Measurements from ENCODE around the gene RPL22. TPM values are rescaled to one million over a fixed set of nuclear protein-coding genes. Genes with fewer than 3 reads are reported as not detected.

RPL22 gene
- polyA plus RNA-seq, 3 donors = 624 to 731 (median 653) TPM

- no peak for DNase-seq (ENCODE audit: low read depth in 3 of 3, low spot score in 2 of 3)
Measured at GRCh38 chr1:6176779-6177178, 22.6 kb downstream of the RPL22 start.

GRCh38 chr1:6175411-6175828, 24.0 kb downstream of the RPL22 start:
- no peak for DNase-seq (ENCODE audit: low read depth in 3 of 3, low spot score in 2 of 3)

- no peak for DNase-seq (ENCODE audit: low read depth in 3 of 3, low spot score in 2 of 3)
Measured at GRCh38 chr1:6174621-6175410, 24.6 kb downstream of the RPL22 start.

- DNase-seq (ENCODE audit: low read depth in 3 of 3, low spot score in 2 of 3) = no peak
Measured at GRCh38 chr1:6172549-6172948, 26.8 kb downstream of the RPL22 start.

- DNase-seq (ENCODE audit: low read depth in 3 of 3, low spot score in 2 of 3) = no peak
Measured at GRCh38 chr1:6171548-6172124, 27.8 kb downstream of the RPL22 start.

GRCh38 chr1:6170742-6171201, 28.6 kb downstream of the RPL22 start:
- no peak for DNase-seq (ENCODE audit: low read depth in 3 of 3, low spot score in 2 of 3)

- DNase-seq (ENCODE audit: low read depth in 3 of 3, low spot score in 2 of 3) = no peak
Measured at GRCh38 chr1:6170116-6170741, 29.2 kb downstream of the RPL22 start.

GRCh38 chr1:6168947-6169586, 30.3 kb downstream of the RPL22 start:
- DNase-seq (ENCODE audit: low read depth in 3 of 3, low spot score in 2 of 3) = no peak

- DNase-seq (ENCODE audit: low read depth in 3 of 3, low spot score in 2 of 3) = no peak
Measured at GRCh38 chr1:6167391-6168303, 31.7 kb downstream of the RPL22 start.

- DNase-seq (ENCODE audit: low read depth in 3 of 3, low spot score in 2 of 3) = no peak
Measured at GRCh38 chr1:6166655-6167390, 32.6 kb downstream of the RPL22 start.

GRCh38 chr1:6166221-6166620, 33.2 kb downstream of the RPL22 start:
- DNase-seq (ENCODE audit: low read depth in 3 of 3, low spot score in 2 of 3) = no peak

GRCh38 chr1:6165441-6165985, 33.9 kb downstream of the RPL22 start:
- DNase-seq (ENCODE audit: low read depth in 3 of 3, low spot score in 2 of 3) = no peak

GRCh38 chr1:6165027-6165426, 34.4 kb downstream of the RPL22 start:
- no peak for DNase-seq (ENCODE audit: low read depth in 3 of 3, low spot score in 2 of 3)

- no peak for DNase-seq (ENCODE audit: low read depth in 3 of 3, low spot score in 2 of 3)
Measured at GRCh38 chr1:6163973-6164617, 35.3 kb downstream of the RPL22 start.

- no peak for DNase-seq (ENCODE audit: low read depth in 3 of 3, low spot score in 2 of 3)
Measured at GRCh38 chr1:6163191-6163972, 36.0 kb downstream of the RPL22 start.

- DNase-seq (ENCODE audit: low read depth in 3 of 3, low spot score in 2 of 3) = no peak
Measured at GRCh38 chr1:6162773-6163172, 36.6 kb downstream of the RPL22 start.

GRCh38 chr1:6162341-6162740, 37.1 kb downstream of the RPL22 start:
- no peak for DNase-seq (ENCODE audit: low read depth in 3 of 3, low spot score in 2 of 3)

- no peak for DNase-seq (ENCODE audit: low read depth in 3 of 3, low spot score in 2 of 3)
Measured at GRCh38 chr1:6158181-6158580, 41.2 kb downstream of the RPL22 start.

Data from right renal cortex interstitium (tissue), 3 donors.